Peyer's patch (tissue), 4 donors: Measurements from ENCODE around the gene RHOD. TPM values are rescaled to one million over a fixed set of nuclear protein-coding genes. Genes with fewer than 3 reads are reported as not detected.

Experiments
- DNase-seq, 3 donors: peaks; one replicate each; pipeline ENCODE4 v3.0.0-alpha.2; 2017 to 2019
- H3K27ac ChIP-seq, 4 donors: fragments of 200-600 bp; sonication (generic); one replicate each; pipeline ENCODE4 v1.5.1; 2016 to 2019
- H3K27me3 ChIP-seq, 2 donors: fragments of 200-600 bp; sonication (generic); one replicate each; pipeline ENCODE4 v1.5.1; 2019
- H3K36me3 ChIP-seq, 3 donors: fragments of 200-600 bp; sonication (generic); one replicate each; pipeline ENCODE4 v1.5.1; 2016 to 2019
- H3K4me1 ChIP-seq, 4 donors: fragments of 200-600 bp; sonication (generic); one replicate each; pipeline ENCODE4 v1.5.1; 2016 to 2019
- H3K4me3 ChIP-seq, 4 donors: fragments of 200-600 bp; sonication (generic); 1 replicate in 3 of 4; 2 replicates in 1 of 4; pipeline ENCODE4 v1.5.1; 2016 to 2019; ENCODE audit warnings: mild to moderate bottlenecking in 1 of 4
- H3K9me3 ChIP-seq, 4 donors: fragments of 200-600 bp; sonication (generic); one replicate each; pipeline ENCODE4 v1.5.1; 2016 to 2019; ENCODE audit warnings: mild to moderate bottlenecking in 1 of 4
- POLR2A ChIP-seq, 2 donors: fragments of 450-650 bp; IDR thresholded peaks; one replicate each; pipeline ENCODE4 v1.5.1; 2017; ENCODE audit warnings: antibody characterized with exemption in 2 of 2, mild to moderate bottlenecking in 2 of 2, moderate library complexity in 2 of 2
- total RNA-seq, 4 donors: library from RNA; depleted of rRNA; stranded (reverse); fragments of >200 nt; gene quantifications; one replicate each; pipeline ENCODE4 v1.1.0, GENCODE V29; 2016
- TF ChIP-seq, protein P1 (sequence below), 6 experiments: fragments of 450-650 bp in 4 of 6; fragments of 200-600 bp in 2 of 6; sonication (generic) in 1 of 6; IDR thresholded peaks; one replicate each; pipeline ENCODE4 v1.5.1; 2017 to 2019; ENCODE audit warnings: antibody characterized with exemption in 6 of 6, mild to moderate bottlenecking in 3 of 6, moderate library complexity in 1 of 6

The RHOD gene
- total RNA-seq, 4 donors from 2014 or later, result 9.9 to 26.3 (median 21.2) TPM

DNA sequence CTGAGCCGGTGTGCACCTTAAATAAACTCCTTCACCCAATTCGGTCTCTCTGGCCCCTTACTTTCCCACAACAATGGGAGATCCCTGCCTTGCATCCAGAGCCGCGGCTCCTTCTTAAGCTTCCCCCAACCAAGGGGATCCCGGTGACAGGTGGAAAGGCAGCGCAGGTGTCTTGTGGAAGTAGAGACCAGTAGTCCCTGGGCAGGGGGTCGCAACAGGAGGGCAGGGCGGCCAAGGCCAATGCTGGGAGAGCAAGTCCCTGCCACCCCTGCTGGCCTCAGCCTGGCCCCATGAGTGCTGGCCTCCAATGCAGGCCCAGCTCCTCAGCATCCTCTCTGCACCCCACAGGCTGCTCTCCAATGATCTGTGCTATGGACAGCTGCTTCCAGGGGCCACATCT, 41.6 kb upstream of the RHOD start:
- no peak overlapping the region for H3K4me3 ChIP-seq
- DNase-seq, result no peak
- no peaks in the 10 kb centered on the region for H3K27me3 ChIP-seq
- no peaks in the 10 kb centered on the region for H3K36me3 ChIP-seq
- H3K4me1 ChIP-seq, result no peaks in the 10 kb centered on the region
- H3K9me3 ChIP-seq, result no peaks in the 10 kb centered on the region
- TF ChIP-seq, protein P1, sequence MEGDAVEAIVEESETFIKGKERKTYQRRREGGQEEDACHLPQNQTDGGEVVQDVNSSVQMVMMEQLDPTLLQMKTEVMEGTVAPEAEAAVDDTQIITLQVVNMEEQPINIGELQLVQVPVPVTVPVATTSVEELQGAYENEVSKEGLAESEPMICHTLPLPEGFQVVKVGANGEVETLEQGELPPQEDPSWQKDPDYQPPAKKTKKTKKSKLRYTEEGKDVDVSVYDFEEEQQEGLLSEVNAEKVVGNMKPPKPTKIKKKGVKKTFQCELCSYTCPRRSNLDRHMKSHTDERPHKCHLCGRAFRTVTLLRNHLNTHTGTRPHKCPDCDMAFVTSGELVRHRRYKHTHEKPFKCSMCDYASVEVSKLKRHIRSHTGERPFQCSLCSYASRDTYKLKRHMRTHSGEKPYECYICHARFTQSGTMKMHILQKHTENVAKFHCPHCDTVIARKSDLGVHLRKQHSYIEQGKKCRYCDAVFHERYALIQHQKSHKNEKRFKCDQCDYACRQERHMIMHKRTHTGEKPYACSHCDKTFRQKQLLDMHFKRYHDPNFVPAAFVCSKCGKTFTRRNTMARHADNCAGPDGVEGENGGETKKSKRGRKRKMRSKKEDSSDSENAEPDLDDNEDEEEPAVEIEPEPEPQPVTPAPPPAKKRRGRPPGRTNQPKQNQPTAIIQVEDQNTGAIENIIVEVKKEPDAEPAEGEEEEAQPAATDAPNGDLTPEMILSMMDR (IDR thresholded peaks at IDR 0.05), result no peak
- TF ChIP-seq POLR2A (IDR thresholded peaks at IDR 0.05), result no peak
- H3K27ac ChIP-seq, result no peak overlapping the region

- Histone ChIP-seq H3K4me3 (no peak overlapping the region), H3K27me3 (no peaks in the 10 kb centered on the region), H3K27ac (no peak overlapping the region), H3K9me3 (no peaks in the 10 kb centered on the region), H3K36me3 (no peaks in the 10 kb centered on the region), H3K4me1 (no peaks in the 10 kb centered on the region)
- TF ChIP-seq POLR2A (IDR thresholded peaks at IDR 0.05), result no peak
- TF ChIP-seq, protein P1 (IDR thresholded peaks at IDR 0.05), result no peak
- DNase-seq, result no peak
These were observed 40.1 kb upstream of the RHOD start for GRCh38 chr11:67016550-67016949.

DNA sequence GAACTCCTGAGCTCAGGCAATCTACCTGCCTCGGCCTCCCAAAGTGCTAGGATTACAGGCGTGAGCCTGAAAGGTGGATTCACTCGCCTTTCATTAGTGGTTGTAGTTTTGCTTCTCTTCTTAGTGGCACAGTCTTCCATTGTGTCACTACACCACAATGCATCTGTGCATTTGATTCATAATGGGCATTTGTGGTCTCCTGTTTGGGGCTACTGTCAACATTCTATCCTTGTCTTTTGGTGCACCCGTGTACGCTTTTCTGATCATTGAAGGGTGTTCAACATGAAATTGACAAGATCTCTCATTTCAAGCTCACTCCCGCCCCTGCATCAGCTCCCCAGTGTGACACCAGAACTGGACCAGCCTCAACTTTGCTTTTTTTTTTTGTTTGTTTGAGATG, 35.7 kb upstream of the RHOD start:
- no peak overlapping the region for H3K4me3 ChIP-seq
- H3K36me3 ChIP-seq, result no peaks in the 10 kb centered on the region
- H3K27ac ChIP-seq, result no peak overlapping the region
- no peak for TF ChIP-seq POLR2A (IDR thresholded peaks at IDR 0.05)
- TF ChIP-seq, protein P1 (IDR thresholded peaks at IDR 0.05), result no peak
- H3K9me3 ChIP-seq, result no peaks in the 10 kb centered on the region
- peaks cover 0 to 19% (median 15%) of the 10 kb centered on the region in 4 donors for H3K4me1 ChIP-seq
- DNase-seq, result no peak
- H3K27me3 ChIP-seq, result peaks cover 0 to 8% of the 10 kb centered on the region in 2 donors

DNA sequence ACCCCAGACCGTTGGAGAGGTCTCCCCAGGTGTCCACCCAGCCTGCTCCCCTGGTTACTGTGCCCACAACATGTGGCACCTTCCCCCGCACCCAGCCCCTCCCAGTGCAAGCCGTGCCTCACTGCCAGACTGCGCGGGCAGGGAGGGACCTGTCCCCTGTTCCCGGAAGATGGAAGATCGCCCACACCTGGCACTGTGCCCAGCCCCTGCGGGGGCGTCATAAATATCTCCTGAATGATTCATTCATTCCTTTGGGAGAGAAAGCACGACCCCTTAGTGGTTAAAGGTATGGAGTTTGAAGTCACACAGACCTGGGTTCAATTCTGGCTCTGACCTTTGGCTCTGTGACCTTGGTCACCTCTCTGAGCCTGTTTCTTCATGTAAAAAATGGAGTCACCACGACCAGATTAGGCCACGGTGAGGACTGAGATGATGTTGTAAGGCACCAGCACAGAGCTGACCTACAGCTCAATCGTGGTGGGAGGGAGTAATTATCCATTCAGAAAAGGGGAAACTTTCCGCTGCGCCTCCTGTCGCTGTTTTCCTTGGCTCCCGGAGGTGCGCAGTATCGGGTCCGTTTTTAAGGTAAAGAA, 34.2 kb upstream of the RHOD start:
- Histone ChIP-seq H3K36me3 (no peaks in the 10 kb centered on the region), H3K4me3 (peak overlapping the region in 2 of 4 donors; percentile 42 to 51), H3K27me3 (peaks cover 0 to 8% of the 10 kb centered on the region in 2 donors), H3K9me3 (no peaks in the 10 kb centered on the region), H3K4me1 (peaks cover 0 to 19% (median 15%) of the 10 kb centered on the region in 4 donors), H3K27ac (no peak overlapping the region)
- no peak for TF ChIP-seq POLR2A (IDR thresholded peaks at IDR 0.05)
- peak in 2 of 3 donors; percentile 61 to 70 for DNase-seq

- Histone ChIP-seq H3K36me3 (no peaks in the 10 kb centered on the region), H3K9me3 (no peaks in the 10 kb centered on the region), H3K27ac (no peak within 1 kb of the TSS), H3K4me3 (peak within 1 kb of the TSS in 3 of 4 donors; percentile 31 to 51 (median 43)), H3K27me3 (peaks cover 0 to 8% of the 10 kb centered on the region in 2 donors), H3K4me1 (peaks cover 0 to 24% (median 16%) of the 10 kb centered on the region in 4 donors)
- no peak for DNase-seq
- no peak for TF ChIP-seq POLR2A (IDR thresholded peaks at IDR 0.05)
- TF ChIP-seq, protein P1 (IDR thresholded peaks at IDR 0.05), result no peak
These were observed 33.4 kb upstream of the RHOD start, which contains the start of gene SYT12 for GRCh38 chr11:67022961-67023956. SYT12 (plus strand) TSS chr11:67023134; CDS start chr11:67030145, 7,011 bp downstream.

DNA sequence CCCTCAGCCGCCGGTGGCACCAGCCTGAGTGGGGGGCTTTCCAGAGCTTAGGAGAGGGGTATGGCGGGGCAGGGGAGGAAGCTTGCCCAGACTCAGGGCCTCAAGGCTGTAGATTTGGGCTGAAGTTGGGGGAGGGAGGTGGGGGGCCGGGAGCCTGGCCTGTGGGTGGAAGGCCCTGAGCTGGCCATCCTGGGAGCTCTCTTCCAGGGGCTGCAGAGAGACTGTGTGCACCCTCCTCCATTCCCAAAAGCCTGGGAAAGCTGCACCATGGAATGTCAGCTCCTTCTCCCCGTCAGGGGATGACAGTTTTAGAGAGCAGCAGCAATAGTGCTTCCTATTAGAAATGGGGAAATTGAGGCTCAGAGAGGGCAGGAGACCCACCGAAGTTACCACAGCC, 32.7 kb upstream of the RHOD start:
- TF ChIP-seq, protein P1 (IDR thresholded peaks at IDR 0.05), result no peak
- no peak for TF ChIP-seq POLR2A (IDR thresholded peaks at IDR 0.05)
- no peak overlapping the region for H3K27ac ChIP-seq
- no peaks in the 10 kb centered on the region for H3K9me3 ChIP-seq
- peaks cover 0 to 8% of the 10 kb centered on the region in 2 donors for H3K27me3 ChIP-seq
- H3K4me1 ChIP-seq, result peaks cover 0 to 24% (median 16%) of the 10 kb centered on the region in 4 donors
- DNase-seq, result no peak
- peak overlapping the region in 2 of 4 donors; percentile 43 to 51 for H3K4me3 ChIP-seq
- H3K36me3 ChIP-seq, result no peaks in the 10 kb centered on the region
